NCI-H345 treated with DMSO at 0.1 percent for 48 hours (cell line): ENCODE results near the gene CNTN6.
"Not testable (repeated sequence)": the region's sequence is repeated elsewhere in the genome, so short reads cannot be mapped to it uniquely, and the experiment has no call there.

Experiments
- DNase-seq: peaks from one replicate; lab custom pipeline; 2025; ENCODE audit not compliant: unreplicated experiment; lab: John Stamatoyannopoulos, UW

The CNTN6 gene

DNA sequence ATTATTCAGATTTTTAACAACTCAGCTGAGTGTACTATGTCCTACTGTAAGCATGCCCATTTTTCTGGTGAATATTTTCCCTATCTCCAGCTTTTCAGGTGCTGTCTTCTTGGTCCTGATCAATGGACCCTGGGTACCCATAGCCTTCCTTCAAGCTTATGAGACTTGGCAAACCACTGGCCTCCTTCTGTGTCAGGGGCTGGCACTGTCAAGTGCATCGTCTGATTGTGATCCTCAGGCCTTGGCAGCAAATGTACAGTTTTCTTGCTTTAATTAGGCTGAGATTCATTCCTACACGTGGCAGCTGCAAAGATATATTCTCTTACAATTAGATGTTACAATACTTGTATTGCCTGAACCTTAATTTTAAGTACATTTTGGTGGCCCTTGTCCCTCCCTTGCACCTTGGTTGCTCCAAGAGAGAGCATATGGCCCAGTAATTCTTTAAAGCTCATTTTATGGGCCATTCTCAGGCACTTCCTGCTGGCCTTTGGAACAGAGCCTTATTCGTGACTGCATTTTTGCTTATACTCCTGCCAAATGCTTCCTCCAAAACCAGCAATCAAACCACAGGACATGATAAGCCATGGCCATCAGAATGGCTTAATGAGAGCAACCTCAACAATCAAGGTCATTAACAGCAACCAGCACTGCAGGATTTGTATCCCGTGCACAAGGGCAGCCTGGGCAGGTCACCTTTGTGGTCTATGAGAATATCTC lies 179.9 kb downstream of the CNTN6 start:
- no peak for DNase-seq

DNA sequence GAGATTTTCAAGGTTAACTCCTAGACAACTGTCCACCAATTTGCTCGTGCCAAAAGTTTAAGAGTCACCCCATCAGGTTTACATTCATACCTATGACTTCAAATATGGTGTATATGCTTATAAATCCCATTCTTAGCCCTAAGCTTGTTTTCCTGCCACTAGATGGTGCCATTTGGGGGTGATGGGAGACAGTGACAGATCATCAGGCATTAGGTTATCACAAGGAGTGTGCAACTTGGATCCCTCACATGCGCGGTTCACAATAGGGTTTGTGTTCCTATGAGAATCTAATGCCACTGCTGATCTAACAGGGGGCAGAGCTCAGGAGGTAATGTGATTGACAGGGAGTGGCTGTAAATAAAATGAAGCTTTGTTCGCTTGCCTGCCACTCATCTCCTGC lies 182.7 kb downstream of the CNTN6 start:
- DNase-seq, result no peak

DNA sequence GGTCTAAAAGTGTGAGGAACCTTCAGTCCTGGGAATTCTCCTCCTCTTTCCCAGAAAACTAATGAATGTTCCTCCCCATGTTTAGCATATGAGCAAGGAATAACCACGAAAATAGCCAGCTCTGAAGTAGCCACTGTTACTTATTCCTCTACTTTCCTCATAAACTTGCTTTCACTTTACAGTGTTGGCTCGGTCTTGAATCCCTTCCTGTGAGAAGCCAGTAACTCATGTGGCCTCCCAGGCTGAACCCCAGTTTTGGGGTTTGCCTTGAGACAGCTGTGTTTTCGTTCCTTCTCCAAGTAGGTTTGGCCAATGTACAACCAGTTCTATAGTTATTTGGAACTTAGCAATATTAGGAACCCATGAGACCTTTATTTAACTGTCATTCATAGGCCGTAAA lies 195.0 kb downstream of the CNTN6 start:
- no peak for DNase-seq

DNA sequence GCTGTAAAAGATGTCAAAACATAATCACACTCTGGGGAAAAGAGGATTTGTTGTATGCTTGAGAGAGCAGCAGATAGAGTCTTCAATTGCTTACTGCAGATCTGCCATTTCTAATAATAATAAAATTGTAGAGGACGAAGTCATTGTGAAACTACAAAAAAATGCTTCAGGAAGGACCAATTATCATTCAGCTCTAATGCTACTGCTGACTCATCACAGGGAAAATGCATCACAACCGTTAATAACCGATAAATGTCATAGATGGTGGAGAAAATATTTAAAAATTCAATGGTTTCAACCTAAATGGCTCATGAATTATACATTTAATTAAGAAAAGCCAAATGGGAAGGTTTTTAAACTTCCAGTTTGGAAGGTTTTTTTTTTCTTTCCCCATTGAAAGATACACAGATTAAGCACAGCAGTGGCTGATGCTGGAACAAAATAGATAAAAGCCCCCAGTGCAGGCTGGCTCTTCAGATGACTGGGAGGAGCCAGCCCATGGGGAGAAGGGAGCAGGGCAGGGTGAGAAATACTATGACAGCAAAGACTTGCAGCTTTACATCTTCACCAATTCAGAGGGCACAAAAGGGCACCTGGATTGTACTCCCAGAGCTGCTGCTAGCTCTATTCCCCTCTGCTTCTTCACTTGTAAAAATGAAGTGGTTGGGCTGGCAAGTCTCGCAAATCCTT lies 196.1 kb downstream of the CNTN6 start:
- DNase-seq, result no peak

DNA sequence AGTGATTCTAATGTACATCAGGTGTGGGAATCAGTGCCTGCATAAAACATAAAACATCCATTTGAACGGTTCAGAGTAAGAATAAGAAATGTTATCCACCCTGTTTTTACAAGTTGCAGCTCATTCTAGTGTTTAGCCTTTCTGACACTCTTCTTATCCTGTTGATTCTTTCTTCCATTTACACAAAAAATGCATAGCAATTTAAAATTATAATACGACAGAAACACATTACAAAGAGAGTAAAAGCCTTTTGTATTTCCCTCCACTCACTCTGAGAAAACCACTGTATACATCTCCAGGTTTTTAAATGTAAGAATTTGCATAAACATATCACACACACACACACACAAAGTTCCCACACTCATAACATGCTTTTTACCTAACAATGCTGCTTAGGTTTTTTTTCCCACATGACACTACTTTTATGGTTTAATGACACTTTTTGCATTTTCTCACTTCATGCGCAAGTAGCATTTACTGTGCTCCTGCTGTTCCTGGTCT lies 199.8 kb downstream of the CNTN6 start:
- no peak for DNase-seq

DNA sequence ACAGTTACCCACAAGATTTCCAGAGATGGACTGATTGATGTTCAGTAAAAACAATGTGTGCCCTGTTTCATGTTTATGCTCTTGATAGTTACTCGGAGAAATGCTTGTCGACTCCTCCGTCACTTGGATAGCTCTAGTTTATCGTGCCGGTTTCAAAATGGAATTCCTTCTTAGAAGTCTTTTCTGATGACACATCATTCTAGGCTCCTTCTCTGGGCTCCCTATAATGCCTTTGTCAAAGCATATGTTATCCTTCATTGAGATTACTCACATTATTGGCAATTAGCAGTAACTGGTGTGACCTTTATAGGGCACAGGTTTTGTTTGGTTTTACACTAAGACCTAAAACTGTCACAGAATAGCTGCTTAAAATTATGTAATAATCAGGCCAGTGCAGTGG lies 201.8 kb downstream of the CNTN6 start:
- no peak for DNase-seq

DNA sequence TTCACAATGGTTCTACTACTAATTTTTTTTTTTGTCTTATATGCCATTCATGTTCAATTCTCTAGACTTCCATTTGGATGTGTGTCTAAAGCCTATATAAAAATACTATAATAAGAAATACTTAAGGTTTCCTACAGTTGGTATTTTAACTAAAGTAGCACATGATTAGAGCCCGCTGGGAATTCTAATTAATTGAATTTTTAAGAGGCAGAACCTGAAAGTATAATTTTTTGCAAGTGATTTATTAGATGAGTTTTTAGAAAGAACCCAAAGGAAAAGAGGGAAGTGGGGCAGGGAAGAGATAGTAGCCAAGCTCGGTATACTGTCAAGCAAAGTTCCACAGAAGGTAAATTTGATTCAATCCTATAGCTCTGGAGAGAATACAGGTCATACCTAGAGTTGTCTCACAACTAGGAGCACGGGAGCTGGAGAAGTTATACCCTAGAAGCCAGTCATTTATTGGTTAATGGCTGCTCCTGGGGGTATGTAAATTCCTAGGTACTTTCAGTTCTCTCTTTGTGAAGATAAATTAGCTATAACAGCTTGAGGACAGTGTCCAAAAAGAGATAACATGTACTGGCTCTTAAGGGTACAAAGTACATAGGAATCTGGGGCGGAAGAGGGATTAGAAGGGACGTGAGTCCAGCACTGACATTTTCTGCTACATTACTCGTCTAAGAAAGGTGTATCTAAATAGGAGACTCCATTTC lies 225.6 kb downstream of the CNTN6 start:
- no peak for DNase-seq

DNA sequence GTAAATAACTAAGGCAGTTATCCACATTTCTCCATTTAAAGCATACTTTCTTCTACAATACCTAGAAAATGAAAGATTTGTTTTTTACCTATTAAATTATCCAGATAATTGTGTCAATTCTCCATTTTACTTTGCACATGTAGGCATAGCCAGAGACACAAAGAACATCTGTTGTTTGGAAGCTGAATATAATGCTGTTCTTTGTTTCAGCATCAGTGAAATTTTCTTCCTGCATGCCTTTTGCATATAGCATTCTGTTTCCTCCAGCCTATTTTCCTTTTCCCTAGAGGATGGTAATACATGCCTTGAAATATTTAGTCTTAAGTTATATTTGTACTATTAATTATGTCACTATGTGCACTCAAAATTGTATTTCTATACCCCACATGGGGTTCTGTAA lies 233.7 kb downstream of the CNTN6 start:
- DNase-seq, result no peak

DNA sequence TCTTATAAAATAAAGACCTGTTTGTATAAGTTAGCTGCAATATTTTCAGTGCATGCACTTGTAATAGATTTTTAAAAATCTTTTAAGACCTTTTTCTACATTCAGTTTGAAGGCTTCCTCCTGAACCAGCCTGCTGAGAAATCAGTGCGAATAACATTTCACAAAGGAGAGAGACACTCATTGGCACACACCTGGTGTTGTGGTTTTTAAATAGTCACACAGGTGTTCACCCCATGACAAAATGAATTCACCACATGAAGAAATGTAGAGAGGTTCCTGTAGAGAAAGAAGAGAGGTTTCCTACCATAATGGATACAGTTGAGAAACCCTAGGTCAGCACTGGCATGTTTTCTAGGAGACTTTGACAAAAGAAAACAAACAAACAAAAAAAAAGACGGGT lies 237.3 kb downstream of the CNTN6 start:
- DNase-seq, result peak; percentile 45

DNA sequence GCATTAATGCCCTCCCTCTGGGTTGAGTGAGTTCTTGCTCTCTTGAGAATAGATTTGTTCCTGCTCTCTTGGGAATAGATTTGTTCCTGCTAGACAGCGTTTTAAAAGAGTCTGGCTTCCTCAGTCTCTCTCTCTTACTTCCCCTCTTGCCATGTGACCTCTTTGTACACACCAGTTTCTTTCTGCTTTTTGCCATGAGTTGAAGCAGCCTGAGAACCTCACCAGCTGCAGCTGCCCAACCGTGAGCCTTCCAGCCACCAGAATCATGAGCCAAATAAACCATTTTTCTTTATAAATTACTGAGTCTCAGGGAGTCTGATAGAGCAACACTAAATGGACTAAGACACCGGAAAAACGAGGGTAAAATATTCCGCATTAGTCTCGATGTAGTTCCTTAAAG lies 253.6 kb downstream of the CNTN6 start:
- DNase-seq, result no peak

DNA sequence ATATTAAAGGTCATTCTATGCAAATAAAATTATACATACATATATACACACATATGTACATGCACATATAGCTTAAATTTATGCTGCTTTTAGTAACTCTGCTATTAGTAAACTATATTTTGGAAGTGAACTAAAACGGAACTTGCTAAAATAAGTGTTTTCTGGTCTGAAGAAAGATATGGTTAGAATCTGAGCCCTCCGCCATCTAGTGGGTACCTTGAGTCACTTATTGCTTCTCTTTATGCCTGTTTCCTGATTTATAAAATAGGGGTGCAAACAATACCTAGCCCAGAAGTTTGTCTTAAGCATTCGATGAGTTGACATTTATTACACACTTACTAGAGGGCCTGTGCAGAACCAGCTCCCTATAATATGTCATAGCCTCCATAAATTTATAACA lies 255.7 kb downstream of the CNTN6 start:
- DNase-seq, result no peak

DNA sequence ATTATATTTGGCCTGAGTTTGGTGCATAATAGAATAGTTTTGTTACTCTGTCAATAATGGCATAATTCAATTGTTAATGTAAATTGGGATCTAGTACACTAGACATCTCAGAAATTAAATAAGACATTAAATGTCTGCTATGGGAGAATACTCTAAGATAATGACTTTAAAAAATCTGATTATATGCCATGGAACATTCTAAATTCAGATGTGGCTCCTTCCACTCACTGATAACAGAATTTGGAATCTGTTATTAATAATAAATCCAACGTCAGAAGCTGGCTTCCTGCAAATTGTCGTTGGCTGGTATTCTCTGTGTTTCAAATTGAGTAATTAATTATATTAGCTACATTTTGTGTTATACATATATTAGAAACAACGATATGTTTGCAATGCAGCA lies 258.1 kb downstream of the CNTN6 start:
- no peak for DNase-seq

DNA sequence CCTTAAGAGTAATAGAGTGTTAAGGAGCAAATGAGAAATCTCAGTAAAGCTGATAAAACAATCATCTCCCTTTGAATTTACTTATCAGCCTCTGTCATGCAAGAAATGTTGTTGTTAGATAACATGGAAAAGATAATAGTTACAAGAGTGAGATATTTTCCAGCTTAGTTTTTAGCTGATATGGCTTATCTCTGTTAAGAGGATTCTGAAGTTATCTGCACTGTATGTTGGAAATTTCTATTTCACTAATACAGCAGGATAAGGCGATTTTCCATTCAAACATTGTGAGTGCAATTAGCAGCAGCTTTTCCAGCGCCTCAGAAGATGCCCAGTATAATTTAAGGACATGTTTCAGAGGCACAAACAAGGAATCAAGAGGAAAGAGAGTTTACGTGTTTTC lies 262.9 kb downstream of the CNTN6 start:
- no peak for DNase-seq

DNA sequence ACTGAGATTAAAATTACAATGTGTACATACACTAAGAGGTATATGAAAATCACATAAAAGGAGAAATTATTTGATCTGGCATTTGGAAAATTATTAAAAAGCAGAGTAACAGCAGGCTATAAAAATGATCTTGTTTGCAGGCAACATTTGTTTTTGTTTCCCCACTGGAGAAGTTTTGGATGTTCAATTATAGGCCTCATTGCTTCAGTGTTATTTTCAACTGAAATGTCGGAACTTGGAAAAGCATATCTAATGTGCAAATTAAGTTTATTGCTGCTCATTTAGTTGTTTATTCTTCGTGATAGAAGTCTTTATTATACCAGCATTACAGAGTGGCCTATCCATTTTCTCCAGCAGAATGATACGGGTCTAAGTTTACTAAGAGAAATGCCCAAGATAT lies 263.3 kb downstream of the CNTN6 start:
- DNase-seq, result no peak

DNA sequence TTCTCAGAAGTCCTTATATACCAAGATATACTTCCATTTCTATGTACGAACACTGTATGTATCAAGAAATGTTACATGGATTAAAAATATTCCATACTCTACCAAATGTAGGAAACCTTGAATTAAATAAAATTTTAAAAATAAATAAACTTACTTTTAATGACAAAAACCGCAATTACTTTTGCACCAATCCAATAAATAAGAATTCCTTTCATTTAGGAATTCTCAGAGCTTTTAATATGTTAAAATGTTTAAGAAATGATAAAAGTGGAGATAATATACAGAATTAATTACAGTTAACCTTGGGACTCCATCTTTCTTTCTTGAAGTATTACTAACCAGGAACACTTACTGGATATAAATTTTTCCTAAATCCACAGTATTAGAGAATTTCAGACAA lies 272.7 kb downstream of the CNTN6 start:
- no peak for DNase-seq

DNA sequence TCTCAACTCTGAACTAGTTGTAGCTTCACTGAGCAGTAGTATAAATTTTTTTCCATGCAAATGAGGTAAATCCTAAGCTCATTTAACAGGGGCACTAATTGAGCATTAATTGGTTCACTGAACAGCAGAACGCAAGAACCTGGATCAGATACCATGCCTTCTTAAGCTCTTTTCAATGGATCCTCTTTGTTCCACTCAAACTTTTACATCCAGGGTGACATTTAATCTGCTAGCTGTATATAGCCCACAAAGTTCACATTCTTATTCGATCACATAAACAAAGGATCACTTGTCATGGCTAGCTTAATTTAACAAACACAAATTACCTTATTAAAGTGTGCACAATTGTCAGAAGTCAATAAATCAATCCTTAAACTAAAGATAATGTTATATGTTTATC lies 281.6 kb downstream of the CNTN6 start:
- DNase-seq, result no peak

DNA sequence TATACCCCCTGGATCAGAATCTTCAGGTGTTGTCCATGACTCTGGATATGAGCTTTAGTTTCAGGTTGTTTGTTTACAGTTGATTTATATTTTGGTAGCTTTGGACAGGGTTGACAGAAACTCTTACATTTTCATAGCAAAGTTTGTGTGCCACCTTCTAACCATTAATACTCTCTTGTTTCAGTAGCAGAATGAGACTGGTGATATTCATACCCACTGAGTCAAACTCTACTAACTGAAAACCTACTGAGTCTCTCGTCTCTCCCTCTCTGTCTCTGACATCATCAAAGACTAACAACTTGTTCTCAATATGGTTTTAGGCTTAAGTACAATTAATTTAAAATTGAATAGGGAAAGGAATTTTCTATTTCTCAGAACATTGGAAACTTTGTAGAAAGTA lies 282.3 kb downstream of the CNTN6 start:
- no peak for DNase-seq

DNA sequence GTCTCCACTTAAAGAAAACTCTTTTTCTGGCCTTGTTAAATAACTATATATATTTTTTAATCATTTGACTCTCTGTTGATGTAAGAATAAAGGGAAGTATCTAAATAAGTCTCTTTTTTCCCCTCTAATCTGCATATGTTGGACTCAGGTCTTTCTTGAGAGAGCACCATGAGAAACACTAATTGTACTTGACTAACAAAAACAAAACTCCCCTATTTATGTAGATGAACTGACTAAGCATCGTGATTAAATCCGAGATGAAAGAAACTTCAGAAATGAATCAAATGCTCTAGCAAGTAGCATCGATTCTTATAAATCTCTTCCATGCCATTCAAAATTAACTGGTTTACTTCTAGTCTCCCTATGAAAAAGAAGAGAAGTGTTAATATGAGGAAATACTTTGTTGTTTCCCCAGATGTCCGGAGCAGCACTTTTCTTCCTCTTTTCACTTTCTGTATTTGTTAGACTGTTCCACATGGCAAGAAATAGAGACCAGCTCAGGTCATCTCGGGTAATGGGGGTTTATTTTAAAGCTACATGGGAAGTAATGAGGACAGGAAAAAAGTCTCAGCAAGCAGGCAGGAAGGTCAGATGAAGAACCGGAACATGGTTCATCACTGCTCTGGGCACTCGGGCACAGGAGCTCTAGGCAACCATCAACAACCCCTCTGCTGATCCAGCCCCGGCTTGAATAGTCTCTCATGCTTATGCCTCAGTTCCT lies 288.3 kb downstream of the CNTN6 start:
- no peak for DNase-seq

DNA sequence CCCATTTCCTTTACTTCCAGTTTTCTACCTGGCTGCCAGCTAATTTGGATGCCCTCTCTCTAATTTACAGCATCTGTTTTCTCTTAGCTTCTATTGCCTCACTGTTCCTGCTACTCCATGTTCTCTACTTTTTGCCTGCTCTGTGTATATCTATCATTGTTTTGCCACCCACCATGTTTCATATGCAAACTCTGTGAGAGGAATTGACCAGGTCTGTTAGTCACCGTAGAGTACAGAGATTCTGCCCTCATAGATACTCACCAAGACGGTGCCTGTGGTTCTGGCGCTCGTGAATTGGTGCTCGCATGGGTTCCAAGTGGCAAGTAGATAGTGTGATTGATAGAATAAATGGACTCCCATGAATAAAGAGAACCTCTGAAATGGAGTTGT lies 288.8 kb downstream of the CNTN6 start:
- no peak for DNase-seq

DNA sequence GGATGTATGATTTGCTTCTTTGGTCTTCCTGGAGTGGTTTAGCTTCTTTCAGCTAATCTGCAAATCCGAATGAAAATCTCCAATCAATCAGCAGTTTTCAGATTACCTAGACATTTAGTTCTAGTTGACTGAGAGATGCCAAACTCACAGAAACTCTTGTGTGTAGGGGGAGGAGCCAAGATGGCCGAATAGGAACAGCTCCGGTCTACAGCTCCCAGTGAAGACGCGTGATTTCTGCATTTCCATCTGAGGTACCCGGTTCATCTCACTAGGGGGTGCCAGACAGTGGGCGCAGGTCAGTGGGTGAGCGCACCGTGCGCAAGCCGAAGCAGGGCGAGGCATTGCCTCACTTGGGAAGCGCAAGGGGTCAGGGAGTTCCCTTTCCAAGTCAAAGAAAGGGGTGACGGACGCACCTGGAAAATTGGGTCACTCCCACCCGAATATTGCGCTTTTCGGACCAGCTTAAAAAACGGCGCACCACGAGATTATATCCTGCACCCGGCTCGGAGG lies 294.6 kb downstream of the CNTN6 start:
- not testable (repeated sequence) for DNase-seq

DNA sequence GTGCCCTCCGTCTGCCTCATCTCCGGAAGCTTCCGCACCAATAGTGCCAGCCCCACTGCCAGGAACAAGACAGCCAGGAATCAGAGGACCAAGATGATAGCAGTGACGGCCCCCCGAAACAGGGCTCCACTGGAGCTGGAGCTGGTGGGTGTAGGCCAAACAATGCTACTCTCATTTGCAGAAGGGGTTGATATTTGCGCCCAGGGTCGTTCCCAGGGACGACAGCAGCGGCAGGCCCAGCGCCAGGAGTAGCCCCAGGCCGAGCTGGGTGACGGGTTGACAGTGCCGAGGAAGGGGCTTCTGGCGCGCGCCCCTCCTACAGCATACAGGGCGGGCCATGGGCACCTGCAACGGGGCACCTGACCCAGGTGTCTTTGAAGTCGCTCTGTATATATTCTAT lies 301.4 kb downstream of the CNTN6 start:
- no peak for DNase-seq
